HFF-Myc (cell line): ENCODE data around the gene OTOL1.

Experiments
- DNase-seq: peaks from one replicate; pipeline ENCODE4 v3.0.0-alpha.2; 2011; ENCODE audit warnings: low read depth; ENCODE audit errors: extremely low read depth
- H3K4me3 ChIP-seq: replicated peaks from 2 replicates; pipeline ENCODE4 v1.5.1; 2011; ENCODE audit warnings: low read depth, mild to moderate bottlenecking, control low read depth, low read length
- CTCF ChIP-seq: IDR thresholded peaks from 2 replicates; pipeline ENCODE4 v1.5.1; 2012; ENCODE audit warnings: mild to moderate bottlenecking, low read depth, low read length, control low read depth; ENCODE audit errors: missing control alignments

The OTOL1 gene

GRCh38 chr3:161531930-161532329, 35.3 kb downstream of the OTOL1 start:
- TF ChIP-seq CTCF = no peak
- H3K4me3 ChIP-seq = no peak overlapping the region

GRCh38 chr3:161540594-161540993, 44.0 kb downstream of the OTOL1 start:
- TF ChIP-seq CTCF = no peak
- no peak overlapping the region for H3K4me3 ChIP-seq
- DNase-seq = no peak

More at GRCh38 chr3:161531930-161532329, 35.3 kb downstream of the OTOL1 start:
- DNase-seq = no peak

- TF ChIP-seq CTCF = no peak
- H3K4me3 ChIP-seq = no peak overlapping the region
- DNase-seq = no peak
Observed at GRCh38 chr3:161545824-161546223, 49.2 kb downstream of the OTOL1 start.

GRCh38 chr3:161548301-161548700, 51.7 kb downstream of the OTOL1 start:
- no peak overlapping the region for H3K4me3 ChIP-seq
- no peak for DNase-seq
- TF ChIP-seq CTCF = no peak

- no peak overlapping the region for H3K4me3 ChIP-seq
- no peak for TF ChIP-seq CTCF
- DNase-seq = no peak
Observed at GRCh38 chr3:161549261-161549660, 52.7 kb downstream of the OTOL1 start.

- no peak for TF ChIP-seq CTCF
- H3K4me3 ChIP-seq = no peak overlapping the region
- DNase-seq = no peak
Observed at GRCh38 chr3:161550491-161551195, 54.0 kb downstream of the OTOL1 start.

GRCh38 chr3:161551697-161552096, 55.1 kb downstream of the OTOL1 start:
- TF ChIP-seq CTCF = no peak
- H3K4me3 ChIP-seq = no peak overlapping the region
- DNase-seq = no peak
